ENCODE data around the gene PXN. TPM values are rescaled to one million over a fixed set of nuclear protein-coding genes. Genes with fewer than 3 reads are reported as not detected.

The PXN gene
- total and polyA plus RNA-seq, 4 donors = 6.0 to 13.1 (median 12.3) TPM

GRCh38 chr12:120225852-120226640 lies 39.5 kb downstream of the PXN start:
- H3K27me3 ChIP-seq (ENCODE audit: control insufficient read depth in 4 of 4, insufficient read depth in 4 of 4, low read length in 3 of 4) = no peaks in the 10 kb centered on the region
- peaks cover 17 to 57% (median 51%) of the 10 kb centered on the region in 4 donors for H3K4me1 ChIP-seq (ENCODE audit: control insufficient read depth in 4 of 4, insufficient read depth in 4 of 4, low read length in 3 of 4)
- no peak for DNase-seq (ENCODE audit: low spot score)
- no peak overlapping the region for H3K27ac ChIP-seq (ENCODE audit: low read depth in 1 of 2, low read length in 2 of 2)
- no peak overlapping the region for H3K9ac ChIP-seq (ENCODE audit: low read depth in 1 of 2, low read length in 2 of 2)
- no peaks in the 10 kb centered on the region for H3K9me3 ChIP-seq (ENCODE audit: control insufficient read depth in 4 of 4, low read length in 3 of 4)
- peaks cover 1 to 19% (median 9%) of the 10 kb centered on the region in 4 donors for H3K36me3 ChIP-seq (ENCODE audit: control insufficient read depth in 4 of 4, insufficient read depth in 3 of 4, low read depth in 1 of 4, low read length in 3 of 4)
- H3K4me3 ChIP-seq (ENCODE audit: low read depth in 1 of 3, low read length in 3 of 3) = no peak overlapping the region
- TF ChIP-seq HNF4A (conservative IDR thresholded peaks at IDR 0.05) (peak; percentile 67 to 69), YY1 (IDR thresholded peaks at IDR 0.05) (no peak)
- 69% methylated on average over 13 of the region's 13 CpGs for WGBS

- TF ChIP-seq SP1 (IDR thresholded peaks at IDR 0.05) (no peak), JUND (IDR thresholded peaks at IDR 0.05) (no peak), FOXA2 (IDR thresholded peaks at IDR 0.05) (no peak), EGR1 (IDR thresholded peaks at IDR 0.05; ENCODE audit: low read depth in 2 of 2) (no peak), NR2F2 (IDR thresholded peaks at IDR 0.05) (no peak), REST (IDR thresholded peaks at IDR 0.05) (no peak), GABPA (IDR thresholded peaks at IDR 0.05 in 1 of 2, conservative IDR thresholded peaks at IDR 0.05 in 1 of 2) (no peak), ATF3 (IDR thresholded peaks at IDR 0.05) (no peak), HNF4A (conservative IDR thresholded peaks at IDR 0.05) (no peak), RXRA (IDR thresholded peaks at IDR 0.05) (no peak), HNF4G (IDR thresholded peaks at IDR 0.05) (no peak), CTCF (IDR thresholded peaks at IDR 0.05; ENCODE audit: low read depth, low read length, missing input control) (no peak), FOXA1 (IDR thresholded peaks at IDR 0.05) (no peak), YY1 (IDR thresholded peaks at IDR 0.05) (no peak), TAF1 (conservative IDR thresholded peaks at IDR 0.05) (no peak), MAX (IDR thresholded peaks at IDR 0.05) (no peak), ZBTB33 (IDR thresholded peaks at IDR 0.05) (no peak)
- peaks cover 3 to 28% (median 15%) of the 10 kb centered on the region in 4 donors for H3K36me3 ChIP-seq (ENCODE audit: control insufficient read depth in 4 of 4, insufficient read depth in 3 of 4, low read depth in 1 of 4, low read length in 3 of 4)
- H3K27ac ChIP-seq (ENCODE audit: low read depth in 1 of 2, low read length in 2 of 2) = no peak overlapping the region
- H3K9me3 ChIP-seq (ENCODE audit: control insufficient read depth in 4 of 4, low read length in 3 of 4) = no peaks in the 10 kb centered on the region
- no peaks in the 10 kb centered on the region for H3K27me3 ChIP-seq (ENCODE audit: control insufficient read depth in 4 of 4, insufficient read depth in 4 of 4, low read length in 3 of 4)
- H3K4me1 ChIP-seq (ENCODE audit: control insufficient read depth in 4 of 4, insufficient read depth in 4 of 4, low read length in 3 of 4) = peaks cover 13 to 51% (median 44%) of the 10 kb centered on the region in 4 donors
- H3K9ac ChIP-seq (ENCODE audit: low read depth in 1 of 2, low read length in 2 of 2) = no peak overlapping the region
- H3K4me3 ChIP-seq (ENCODE audit: low read depth in 1 of 3, low read length in 3 of 3) = no peak overlapping the region
- DNase-seq (ENCODE audit: low spot score) = no peak
- WGBS = 72% methylated on average over 9 of the region's 9 CpGs
Observed at GRCh38 chr12:120225200-120225558, 40.4 kb downstream of the PXN start.
